ENCODE measurements around the gene PRADC1.

Gene PRADC1

DNA sequence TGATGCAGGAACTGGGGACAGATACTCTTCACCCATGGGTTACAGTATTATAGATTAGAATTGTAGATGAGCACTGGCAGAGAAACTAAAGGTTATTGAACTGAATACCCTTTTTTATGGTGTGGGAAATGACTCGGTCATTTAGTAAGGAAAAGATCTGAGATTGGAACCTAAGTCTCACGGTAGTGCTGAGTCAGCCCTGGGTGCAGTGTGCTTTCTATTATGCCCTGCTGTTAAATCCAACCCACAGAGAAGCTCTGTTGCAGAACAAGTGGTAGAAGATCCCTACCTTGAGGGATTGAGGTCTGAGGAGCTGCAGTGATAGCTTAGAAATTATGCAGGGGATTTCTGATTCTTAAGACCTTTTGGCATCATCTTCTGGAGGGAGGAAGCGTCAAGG, 13.8 kb upstream of the PRADC1 start:
- DNase-seq (ENCODE audit: extremely low read depth, insufficient read length): no peak
- TF ChIP-seq, protein P1, sequence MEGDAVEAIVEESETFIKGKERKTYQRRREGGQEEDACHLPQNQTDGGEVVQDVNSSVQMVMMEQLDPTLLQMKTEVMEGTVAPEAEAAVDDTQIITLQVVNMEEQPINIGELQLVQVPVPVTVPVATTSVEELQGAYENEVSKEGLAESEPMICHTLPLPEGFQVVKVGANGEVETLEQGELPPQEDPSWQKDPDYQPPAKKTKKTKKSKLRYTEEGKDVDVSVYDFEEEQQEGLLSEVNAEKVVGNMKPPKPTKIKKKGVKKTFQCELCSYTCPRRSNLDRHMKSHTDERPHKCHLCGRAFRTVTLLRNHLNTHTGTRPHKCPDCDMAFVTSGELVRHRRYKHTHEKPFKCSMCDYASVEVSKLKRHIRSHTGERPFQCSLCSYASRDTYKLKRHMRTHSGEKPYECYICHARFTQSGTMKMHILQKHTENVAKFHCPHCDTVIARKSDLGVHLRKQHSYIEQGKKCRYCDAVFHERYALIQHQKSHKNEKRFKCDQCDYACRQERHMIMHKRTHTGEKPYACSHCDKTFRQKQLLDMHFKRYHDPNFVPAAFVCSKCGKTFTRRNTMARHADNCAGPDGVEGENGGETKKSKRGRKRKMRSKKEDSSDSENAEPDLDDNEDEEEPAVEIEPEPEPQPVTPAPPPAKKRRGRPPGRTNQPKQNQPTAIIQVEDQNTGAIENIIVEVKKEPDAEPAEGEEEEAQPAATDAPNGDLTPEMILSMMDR (IDR thresholded peaks at IDR 0.05; ENCODE audit: insufficient read depth, low read length, poor library complexity, severe bottlenecking): no peak
- Histone ChIP-seq H3K27me3 (replicated peaks; ENCODE audit: control insufficient read depth, insufficient read depth, low read length) (no peaks in the 10 kb centered on the region), H3K36me3 (ENCODE audit: control insufficient read depth, insufficient read depth, low read length) (peaks cover 57% of the 10 kb centered on the region), H3K4me3 (replicated peaks; ENCODE audit: low read depth, low read length) (no peak overlapping the region)

DNA sequence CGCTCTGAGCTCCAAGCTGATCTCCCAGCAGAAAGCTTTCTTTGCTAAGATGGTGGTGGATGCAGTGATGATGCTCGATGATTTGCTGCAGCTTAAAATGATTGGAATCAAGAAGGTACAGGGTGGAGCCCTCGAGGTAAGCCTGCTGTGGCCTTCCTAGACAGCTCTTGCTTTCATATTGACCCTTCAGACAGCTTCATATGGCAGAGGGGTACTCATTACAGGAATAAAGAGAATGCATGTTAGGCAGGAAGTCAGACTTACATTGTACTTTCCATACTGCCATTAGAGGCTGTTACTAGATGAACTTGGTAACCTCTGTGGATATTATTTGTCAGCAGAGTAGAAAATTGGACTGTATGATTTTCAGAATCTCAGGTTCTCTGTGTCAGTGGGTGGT, 11.5 kb upstream of the PRADC1 start:
- TF ChIP-seq, protein P1 (IDR thresholded peaks at IDR 0.05; ENCODE audit: insufficient read depth, low read length, poor library complexity, severe bottlenecking): no peak
- no peak for DNase-seq (ENCODE audit: extremely low read depth, insufficient read length)
- Histone ChIP-seq H3K27me3 (replicated peaks; ENCODE audit: control insufficient read depth, insufficient read depth, low read length) (no peaks in the 10 kb centered on the region), H3K4me3 (replicated peaks; ENCODE audit: low read depth, low read length) (no peak overlapping the region), H3K36me3 (ENCODE audit: control insufficient read depth, insufficient read depth, low read length) (peaks cover 43% of the 10 kb centered on the region)

DNA sequence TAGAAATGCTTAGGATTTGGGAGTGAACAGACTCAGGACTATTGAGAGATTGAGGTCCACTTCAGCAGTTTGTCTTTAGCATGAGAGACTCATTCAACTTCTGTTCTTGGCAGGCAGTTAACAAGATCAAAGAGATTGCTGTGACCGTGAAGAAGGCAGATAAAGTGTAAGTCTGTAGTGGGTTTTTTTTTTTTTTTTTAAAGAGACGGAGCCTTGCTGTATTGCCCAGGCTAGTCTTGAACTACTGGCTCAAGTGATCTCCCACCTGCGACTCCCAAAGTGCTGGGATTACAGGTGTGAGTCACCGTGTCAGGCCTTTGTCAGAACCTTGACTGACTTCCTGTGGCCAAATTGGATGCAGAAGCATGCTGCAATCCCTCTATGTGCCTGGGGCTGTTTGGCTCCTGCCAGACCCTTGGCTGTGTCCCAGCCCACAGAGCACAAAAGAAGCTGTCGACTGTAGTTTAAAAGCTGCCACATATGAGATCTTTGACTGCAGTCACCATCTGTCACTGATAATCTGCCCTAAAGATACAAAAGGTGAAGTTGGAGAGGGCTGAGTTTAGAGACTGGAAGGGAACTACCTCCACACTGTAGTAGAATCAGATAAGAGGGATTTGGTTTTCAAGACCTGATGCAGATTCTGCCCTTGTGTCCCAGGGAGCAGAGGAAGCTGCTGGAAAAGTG, 11.0 kb upstream of the PRADC1 start:
- Histone ChIP-seq H3K36me3 (ENCODE audit: control insufficient read depth, insufficient read depth, low read length) (peaks cover 42% of the 10 kb centered on the region), H3K4me3 (replicated peaks; ENCODE audit: low read depth, low read length) (no peak overlapping the region), H3K27me3 (replicated peaks; ENCODE audit: control insufficient read depth, insufficient read depth, low read length) (no peaks in the 10 kb centered on the region)
- no peak for DNase-seq (ENCODE audit: extremely low read depth, insufficient read length)
- TF ChIP-seq, protein P1 (IDR thresholded peaks at IDR 0.05; ENCODE audit: insufficient read depth, low read length, poor library complexity, severe bottlenecking): no peak

DNA sequence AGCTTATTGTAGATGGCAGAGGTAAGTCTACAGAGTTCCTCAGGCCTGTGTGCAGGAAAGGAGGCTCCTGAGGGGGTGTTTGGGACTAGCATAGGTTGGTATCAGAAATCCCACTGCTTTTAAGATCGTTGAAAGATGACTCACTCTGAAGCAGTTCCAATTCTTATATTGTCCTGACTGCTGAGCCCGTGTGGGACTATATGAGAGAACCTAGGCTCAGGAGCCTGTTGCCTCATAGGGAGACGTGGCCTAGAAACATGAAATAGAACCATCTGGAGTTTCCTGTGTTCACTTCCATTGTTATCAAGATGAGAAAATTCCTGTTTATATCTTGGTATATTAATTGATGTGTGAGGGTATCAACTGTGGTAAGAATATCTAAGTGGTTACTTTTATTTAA, 6.7 kb upstream of the PRADC1 start:
- Histone ChIP-seq H3K36me3 (ENCODE audit: control insufficient read depth, insufficient read depth, low read length) (peaks cover 22% of the 10 kb centered on the region), H3K4me3 (replicated peaks; ENCODE audit: low read depth, low read length) (no peak overlapping the region), H3K27me3 (replicated peaks; ENCODE audit: control insufficient read depth, insufficient read depth, low read length) (no peaks in the 10 kb centered on the region)
- TF ChIP-seq, protein P1 (IDR thresholded peaks at IDR 0.05; ENCODE audit: insufficient read depth, low read length, poor library complexity, severe bottlenecking): no peak
- no peak for DNase-seq (ENCODE audit: extremely low read depth, insufficient read length)

DNA sequence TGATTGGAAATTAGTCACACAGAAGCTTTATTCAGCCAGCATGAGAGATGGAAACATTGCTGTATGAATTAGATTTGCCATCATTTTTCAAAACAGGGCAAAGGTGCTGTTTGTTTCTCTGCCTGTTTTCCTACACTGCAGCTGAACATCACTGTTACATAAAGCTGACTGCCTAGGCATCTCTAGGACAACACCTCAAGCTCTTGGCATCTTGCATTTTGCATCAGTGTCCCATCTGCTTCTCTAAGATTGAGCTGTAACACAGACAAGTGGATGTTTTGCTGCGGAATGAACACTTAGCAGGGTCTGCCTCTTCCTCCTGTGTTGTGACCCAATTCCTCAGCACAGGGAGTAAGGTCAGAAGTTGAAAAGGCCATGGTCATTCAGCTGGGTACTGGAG, 5.9 kb upstream of the PRADC1 start:
- Histone ChIP-seq H3K27me3 (replicated peaks; ENCODE audit: control insufficient read depth, insufficient read depth, low read length) (no peaks in the 10 kb centered on the region), H3K36me3 (ENCODE audit: control insufficient read depth, insufficient read depth, low read length) (peaks cover 15% of the 10 kb centered on the region), H3K4me3 (replicated peaks; ENCODE audit: low read depth, low read length) (no peak overlapping the region)
- TF ChIP-seq, protein P1 (IDR thresholded peaks at IDR 0.05; ENCODE audit: insufficient read depth, low read length, poor library complexity, severe bottlenecking): no peak
- DNase-seq (ENCODE audit: extremely low read depth, insufficient read length): no peak

DNA sequence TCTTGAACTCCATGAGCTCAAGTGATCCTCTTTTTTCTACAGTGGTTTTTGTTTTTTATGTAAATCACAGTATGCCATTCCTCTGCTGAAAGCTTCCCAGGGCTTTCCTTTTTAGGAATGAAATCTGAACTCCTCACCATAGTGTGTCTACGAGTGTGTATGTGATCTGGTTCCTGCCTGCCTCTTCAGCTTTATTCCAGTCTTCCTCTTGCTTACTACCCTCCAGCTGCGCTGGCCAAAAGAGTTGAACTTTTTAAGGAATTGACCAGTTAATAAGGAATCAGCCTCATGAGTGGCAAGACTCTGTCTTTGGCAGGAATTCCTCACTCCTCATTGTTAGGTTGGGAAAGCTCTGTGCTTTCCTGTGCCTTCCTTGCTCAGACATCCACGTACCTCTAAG, 5.1 kb upstream of the PRADC1 start:
- TF ChIP-seq, protein P1 (IDR thresholded peaks at IDR 0.05; ENCODE audit: insufficient read depth, low read length, poor library complexity, severe bottlenecking): no peak
- H3K27me3 ChIP-seq (replicated peaks; ENCODE audit: control insufficient read depth, insufficient read depth, low read length): no peaks in the 10 kb centered on the region
- H3K36me3 ChIP-seq (ENCODE audit: control insufficient read depth, insufficient read depth, low read length): peaks cover 11% of the 10 kb centered on the region
- no peak for DNase-seq (ENCODE audit: extremely low read depth, insufficient read length)
- no peak overlapping the region for H3K4me3 ChIP-seq (replicated peaks; ENCODE audit: low read depth, low read length)
